Measurements from ENCODE around the gene SUMO2. TPM values are rescaled to one million over a fixed set of nuclear protein-coding genes. Genes with fewer than 3 reads are reported as not detected.

Gene SUMO2
- total and polyA plus RNA-seq, 2 of the 13 experiments (the other 11 are each of a cell fraction or from before 2014, with no cell fraction given) = 337 to 553 TPM

- TF ChIP-seq ZBTB2 (CRISPR knock-in tag; IDR thresholded peaks at IDR 0.05; ENCODE audit: low read depth) (no peak), NR0B2 (CRISPR knock-in tag; IDR thresholded peaks at IDR 0.05) (peak; percentile 97), ZNF607 (CRISPR knock-in tag; IDR thresholded peaks at IDR 0.05; ENCODE audit: borderline replicate concordance) (peak; percentile 70), NCOR1 (IDR thresholded peaks at IDR 0.05; ENCODE audit: borderline replicate concordance, low read length) (no peak; the same call in 1 of the 2 replicates), NONO (IDR thresholded peaks at IDR 0.05) (no peak), NONO (CRISPR knock-in tag; conservative IDR thresholded peaks at IDR 0.05) (peak; percentile 28; the same call in 1 of the 2 replicates), ZNF362 (CRISPR knock-in tag; IDR thresholded peaks at IDR 0.05; ENCODE audit: borderline replicate concordance) (no peak), ZHX1 (CRISPR knock-in tag; IDR thresholded peaks at IDR 0.05; ENCODE audit: low read depth) (peak; percentile 62; the same call in 1 of the 2 replicates), NFAT5 (CRISPR knock-in tag; IDR thresholded peaks at IDR 0.05) (no peak; the same call in 1 of the 2 replicates), ZUFSP (CRISPR knock-in tag; IDR thresholded peaks at IDR 0.05; ENCODE audit: borderline replicate concordance) (no peak), TCF7L2 (IDR thresholded peaks at IDR 0.05; ENCODE audit: low read depth, low read length) (no peak), CHCHD3 (CRISPR knock-in tag; IDR thresholded peaks at IDR 0.05) (peak; percentile 85; the same call in 1 of the 2 replicates), FOSL2 (CRISPR knock-in tag; IDR thresholded peaks at IDR 0.05) (peak; percentile 51), KDM6A (CRISPR knock-in tag; IDR thresholded peaks at IDR 0.05; ENCODE audit: low read depth) (no peak)
Observed at GRCh38 chr17:75154195-75155106, 28.3 kb downstream of the SUMO2 start, which contains the start of gene JPT1 (continued).

Data from HepG2 (cell line).